Activated T-helper 17 cell treated with anti-CD3 and anti-CD28 coated beads, Interleukin-2, amount 50 U/mL, for 72 hours (primary cell): ENCODE results near the gene TBC1D5. TPM values are rescaled to one million over a fixed set of nuclear protein-coding genes. Genes with fewer than 3 reads are reported as not detected.
"Not testable (repeated sequence)": the region's sequence is repeated elsewhere in the genome, so short reads cannot be mapped to it uniquely, and the experiment has no call there.

ENCODE experiments used
- ATAC-seq: fragments of 150-1000 bp; cut with Tn5 transposase; replicated peaks from 2 replicates; pipeline ENCODE4 v1.10.0; 2021; ENCODE audit warnings: mild to moderate bottlenecking, moderate library complexity
- H3K27ac Mint-ChIP-seq: one replicate; pipeline ENCODE4 v1.8.0; 2022; ENCODE audit warnings: mixed read lengths
- H3K27me3 Mint-ChIP-seq: one replicate; pipeline ENCODE4 v1.8.0; 2022; ENCODE audit warnings: mixed read lengths
- H3K36me3 Mint-ChIP-seq: one replicate; pipeline ENCODE4 v1.8.0; 2022; ENCODE audit warnings: low read depth, mild to moderate bottlenecking, mixed read lengths
- H3K4me1 Mint-ChIP-seq: one replicate; pipeline ENCODE4 v1.8.0; 2022; ENCODE audit warnings: mixed read lengths
- H3K4me3 Mint-ChIP-seq: one replicate; pipeline ENCODE4 v1.8.0; 2022; ENCODE audit warnings: mild to moderate bottlenecking, mixed read lengths
- H3K9me3 Mint-ChIP-seq: one replicate; pipeline ENCODE4 v1.8.0; 2022; ENCODE audit warnings: mixed read lengths
- total RNA-seq, 2 donors: library from RNA; stranded (reverse); gene quantifications; one replicate each; pipeline ENCODE4 v1.2.3, GENCODE V29; 2022

Gene TBC1D5
- total RNA-seq, 2 donors from 2014 or later: 43.9 to 53.2 TPM

GRCh38 chr3:17634201-17634600, 108.2 kb downstream of the TBC1D5 start:
- H3K4me3 Mint-ChIP-seq: no peak overlapping the region
- no peaks in the 10 kb centered on the region for H3K36me3 Mint-ChIP-seq
- H3K27me3 Mint-ChIP-seq: no peaks in the 10 kb centered on the region
- H3K9me3 Mint-ChIP-seq: no peaks in the 10 kb centered on the region
- peaks cover 11% of the 10 kb centered on the region for H3K4me1 Mint-ChIP-seq
- no peak overlapping the region for H3K27ac Mint-ChIP-seq
- ATAC-seq: no peak

- Mint-ChIP-seq H3K27me3 (no peaks in the 10 kb centered on the region), H3K9me3 (no peaks in the 10 kb centered on the region), H3K36me3 (no peaks in the 10 kb centered on the region), H3K4me3 (no peak overlapping the region), H3K27ac (no peak overlapping the region), H3K4me1 (peaks cover 11% of the 10 kb centered on the region)
- ATAC-seq: peak; percentile 65
Observed at GRCh38 chr3:17632401-17633100, 109.9 kb downstream of the TBC1D5 start.

- H3K9me3 Mint-ChIP-seq: no peaks in the 10 kb centered on the region
- H3K4me1 Mint-ChIP-seq: peaks cover 16% of the 10 kb centered on the region
- no peak overlapping the region for H3K27ac Mint-ChIP-seq
- no peak for ATAC-seq
- H3K36me3 Mint-ChIP-seq: no peaks in the 10 kb centered on the region
- H3K27me3 Mint-ChIP-seq: no peaks in the 10 kb centered on the region
- H3K4me3 Mint-ChIP-seq: no peak overlapping the region
Observed at GRCh38 chr3:17631609-17632008, 110.8 kb downstream of the TBC1D5 start.

GRCh38 chr3:17629400-17629799, 113.0 kb downstream of the TBC1D5 start:
- Mint-ChIP-seq H3K36me3 (no peaks in the 10 kb centered on the region), H3K9me3 (no peaks in the 10 kb centered on the region), H3K4me1 (peaks cover 21% of the 10 kb centered on the region), H3K4me3 (no peak overlapping the region), H3K27ac (no peak overlapping the region), H3K27me3 (no peaks in the 10 kb centered on the region)
- ATAC-seq: no peak

GRCh38 chr3:17626395-17626794, 116.0 kb downstream of the TBC1D5 start:
- H3K36me3 Mint-ChIP-seq: peaks cover 18% of the 10 kb centered on the region
- H3K4me3 Mint-ChIP-seq: no peak overlapping the region
- no peaks in the 10 kb centered on the region for H3K9me3 Mint-ChIP-seq
- no peak for ATAC-seq
- no peak overlapping the region for H3K27ac Mint-ChIP-seq
- no peaks in the 10 kb centered on the region for H3K27me3 Mint-ChIP-seq
- H3K4me1 Mint-ChIP-seq: peaks cover 10% of the 10 kb centered on the region

- H3K27me3 Mint-ChIP-seq: no peaks in the 10 kb centered on the region
- no peak overlapping the region for H3K4me3 Mint-ChIP-seq
- no peak for ATAC-seq
- no peak overlapping the region for H3K27ac Mint-ChIP-seq
- H3K36me3 Mint-ChIP-seq: peaks cover 30% of the 10 kb centered on the region
- H3K4me1 Mint-ChIP-seq: peaks cover 10% of the 10 kb centered on the region
- H3K9me3 Mint-ChIP-seq: no peaks in the 10 kb centered on the region
Observed at GRCh38 chr3:17625133-17625532, 117.3 kb downstream of the TBC1D5 start.

- Mint-ChIP-seq H3K27ac (no peak overlapping the region), H3K4me3 (no peak overlapping the region), H3K27me3 (no peaks in the 10 kb centered on the region), H3K4me1 (peaks cover 10% of the 10 kb centered on the region), H3K9me3 (no peaks in the 10 kb centered on the region), H3K36me3 (peaks cover 40% of the 10 kb centered on the region)
- ATAC-seq: no peak
Observed at GRCh38 chr3:17623464-17623863, 119.0 kb downstream of the TBC1D5 start.

- no peaks in the 10 kb centered on the region for H3K27me3 Mint-ChIP-seq
- no peak overlapping the region for H3K27ac Mint-ChIP-seq
- no peak overlapping the region for H3K4me3 Mint-ChIP-seq
Observed at GRCh38 chr3:17619968-17620367, 122.5 kb downstream of the TBC1D5 start.

GRCh38 chr3:17613017-17613416, 129.4 kb downstream of the TBC1D5 start:
- not testable (repeated sequence) for H3K4me1 Mint-ChIP-seq, H3K9me3 Mint-ChIP-seq, ATAC-seq, H3K27me3 Mint-ChIP-seq, H3K36me3 Mint-ChIP-seq, H3K4me3 Mint-ChIP-seq, H3K27ac Mint-ChIP-seq

More at GRCh38 chr3:17619968-17620367, 122.5 kb downstream of the TBC1D5 start:
- no peak for ATAC-seq
- Mint-ChIP-seq H3K9me3 (peaks cover 3% of the 10 kb centered on the region), H3K36me3 (peaks cover 44% of the 10 kb centered on the region), H3K4me1 (no peaks in the 10 kb centered on the region)

GRCh38 chr3:17607905-17608304, 134.5 kb downstream of the TBC1D5 start:
- Mint-ChIP-seq H3K4me3 (no peak overlapping the region), H3K27ac (no peak overlapping the region), H3K27me3 (no peaks in the 10 kb centered on the region), H3K4me1 (peaks cover 6% of the 10 kb centered on the region), H3K36me3 (no peaks in the 10 kb centered on the region), H3K9me3 (no peaks in the 10 kb centered on the region)
- ATAC-seq: no peak

GRCh38 chr3:17605934-17606333, 136.5 kb downstream of the TBC1D5 start:
- ATAC-seq: no peak
- Mint-ChIP-seq H3K4me1 (peaks cover 6% of the 10 kb centered on the region), H3K36me3 (no peaks in the 10 kb centered on the region), H3K9me3 (no peaks in the 10 kb centered on the region), H3K27me3 (no peaks in the 10 kb centered on the region), H3K4me3 (no peak overlapping the region), H3K27ac (no peak overlapping the region)

GRCh38 chr3:17605032-17605431, 137.4 kb downstream of the TBC1D5 start:
- H3K4me1 Mint-ChIP-seq: peaks cover 6% of the 10 kb centered on the region
- ATAC-seq: peak; percentile 84

GRCh38 chr3:17602126-17602525, 140.3 kb downstream of the TBC1D5 start:
- Mint-ChIP-seq H3K9me3 (no peaks in the 10 kb centered on the region), H3K27ac (no peak overlapping the region), H3K27me3 (no peaks in the 10 kb centered on the region), H3K4me3 (no peak overlapping the region), H3K4me1 (peaks cover 6% of the 10 kb centered on the region), H3K36me3 (no peaks in the 10 kb centered on the region)
- no peak for ATAC-seq

More at GRCh38 chr3:17605032-17605431, 137.4 kb downstream of the TBC1D5 start:
- H3K27ac Mint-ChIP-seq: no peak overlapping the region
- no peaks in the 10 kb centered on the region for H3K27me3 Mint-ChIP-seq
- no peaks in the 10 kb centered on the region for H3K36me3 Mint-ChIP-seq
- H3K4me3 Mint-ChIP-seq: no peak overlapping the region
- H3K9me3 Mint-ChIP-seq: no peaks in the 10 kb centered on the region

GRCh38 chr3:17592956-17593355, 149.5 kb downstream of the TBC1D5 start:
- Mint-ChIP-seq H3K27ac (no peak overlapping the region), H3K4me1 (no peaks in the 10 kb centered on the region), H3K36me3 (peaks cover 16% of the 10 kb centered on the region), H3K4me3 (no peak overlapping the region), H3K9me3 (peaks cover 11% of the 10 kb centered on the region), H3K27me3 (no peaks in the 10 kb centered on the region)
- ATAC-seq: no peak

- Mint-ChIP-seq H3K27ac (no peak overlapping the region), H3K36me3 (peaks cover 16% of the 10 kb centered on the region), H3K4me1 (no peaks in the 10 kb centered on the region), H3K27me3 (no peaks in the 10 kb centered on the region), H3K4me3 (no peak overlapping the region), H3K9me3 (peaks cover 11% of the 10 kb centered on the region)
- ATAC-seq: no peak
Observed at GRCh38 chr3:17590465-17590864, 152.0 kb downstream of the TBC1D5 start.
